LHCN-M2 (cell line): ENCODE results near the gene BBS9. TPM values are rescaled to one million over a fixed set of nuclear protein-coding genes. Genes with fewer than 3 reads are reported as not detected.
A peak's percentile ranks its signal among the peaks of the same experiment; 100 is the strongest.

Experiments
- DNase-seq: peaks from one replicate; pipeline ENCODE4 v3.0.0-alpha.2; 2012; ENCODE audit warnings: low read depth
- total RNA-seq: library from RNA; depleted of rRNA; stranded (reverse); fragments of >200 nt; gene quantifications from 2 replicates; pipeline ENCODE4 v1.2.3, GENCODE V29; 2014

BBS9 gene
- total RNA-seq, 1 experiment from 2014 or later, result 12.2 TPM

DNA sequence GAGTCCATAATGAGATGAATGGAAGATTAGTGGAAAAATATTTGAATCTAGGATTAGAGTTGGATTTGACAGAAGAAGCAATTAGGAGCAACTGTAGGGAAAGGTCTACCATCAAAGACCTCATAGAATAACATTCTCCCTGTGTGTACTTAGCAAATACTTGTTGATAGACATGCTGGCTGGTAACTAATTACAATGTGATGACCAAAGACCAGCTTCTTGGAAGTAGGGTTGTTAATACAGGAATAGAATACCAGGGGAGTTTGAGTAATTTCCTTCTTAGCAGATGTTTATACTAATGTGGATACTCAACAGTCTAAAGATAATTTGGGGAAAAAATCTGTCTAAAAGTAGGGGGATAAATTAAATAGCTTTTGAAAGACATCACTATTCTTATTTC lies 418.5 kb downstream of the BBS9 start:
- no peak for DNase-seq

- no peak for DNase-seq
Measured at GRCh38 chr7:33550363-33550762, 421.0 kb downstream of the BBS9 start.

GRCh38 chr7:33550979-33551378 lies 421.6 kb downstream of the BBS9 start:
- DNase-seq, result no peak

DNA sequence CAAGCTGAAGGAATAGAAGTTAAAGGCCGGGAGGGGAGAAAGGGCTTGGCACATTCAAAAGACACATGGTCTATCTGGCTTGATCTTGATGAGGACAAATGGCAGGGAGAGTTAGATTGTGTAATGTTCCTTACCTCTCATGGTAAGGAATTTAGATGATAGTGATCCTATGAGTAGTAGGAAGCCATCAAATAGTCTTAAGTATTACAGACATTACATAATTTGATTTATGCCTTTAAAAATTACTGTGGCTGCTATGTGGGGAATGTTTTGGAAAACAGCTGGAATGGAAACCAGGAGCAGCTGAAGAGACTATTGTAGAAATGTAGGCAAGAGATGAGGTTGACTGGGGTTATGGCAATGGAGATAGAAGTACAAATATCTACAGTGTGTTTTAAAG lies 424.7 kb downstream of the BBS9 start:
- peak; percentile 38 for DNase-seq

- DNase-seq, result no peak
Measured at GRCh38 chr7:33554576-33554975, 425.2 kb downstream of the BBS9 start.

DNA sequence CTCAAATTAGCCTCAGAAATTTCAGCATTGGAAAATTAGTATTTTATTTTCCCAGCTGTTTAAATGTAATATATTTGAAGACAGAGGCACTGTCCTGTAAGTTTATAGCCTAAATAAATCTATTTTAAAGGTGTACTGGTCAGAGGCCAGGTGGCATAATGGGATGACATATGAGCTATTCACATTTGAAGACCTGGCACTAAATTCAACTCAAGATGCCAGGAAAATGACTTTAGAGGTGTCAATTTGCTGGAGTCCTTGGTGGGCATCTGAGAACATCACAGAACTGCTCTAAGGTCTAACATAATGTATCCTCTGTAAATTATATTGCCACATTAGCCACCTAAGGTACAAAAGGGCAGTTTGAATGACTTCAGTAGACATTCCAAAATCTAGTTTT lies 427.1 kb downstream of the BBS9 start:
- no peak for DNase-seq

DNA sequence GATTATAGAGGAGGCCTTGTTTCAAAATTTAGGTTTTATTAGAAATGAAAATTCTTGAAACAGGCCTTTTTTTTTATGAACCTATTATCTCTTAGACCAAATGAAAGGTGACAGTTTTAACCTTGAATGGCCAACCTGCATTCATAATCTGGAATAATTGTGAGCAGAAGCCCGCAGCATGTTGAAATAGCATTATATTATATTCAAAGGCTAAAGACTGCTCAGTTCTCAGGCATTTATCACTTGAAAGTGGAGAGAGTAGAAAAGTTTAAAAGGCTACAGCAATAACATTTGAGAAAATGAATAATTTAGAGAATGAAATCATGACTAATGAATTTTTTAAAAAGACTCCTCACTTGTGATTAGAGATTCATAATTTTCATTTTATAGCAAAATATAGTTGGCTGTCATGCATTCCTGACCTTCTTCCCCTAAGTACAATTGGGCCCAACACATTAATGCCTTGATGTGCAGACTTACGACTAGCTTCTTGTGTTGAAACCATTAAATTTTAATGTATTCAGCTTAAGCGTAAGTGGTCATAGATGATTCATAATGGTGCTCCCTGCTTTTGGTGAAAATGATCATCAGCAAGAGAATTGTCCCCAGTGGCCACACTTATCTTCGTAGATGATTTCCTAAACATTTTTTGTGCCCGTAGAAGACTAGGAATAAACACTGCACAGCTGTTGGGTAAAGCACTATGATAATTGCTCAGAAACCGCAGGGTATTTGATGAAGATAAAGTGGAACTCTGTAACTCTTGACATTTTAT lies 429.4 kb downstream of the BBS9 start:
- DNase-seq, result peak; percentile 44

DNA sequence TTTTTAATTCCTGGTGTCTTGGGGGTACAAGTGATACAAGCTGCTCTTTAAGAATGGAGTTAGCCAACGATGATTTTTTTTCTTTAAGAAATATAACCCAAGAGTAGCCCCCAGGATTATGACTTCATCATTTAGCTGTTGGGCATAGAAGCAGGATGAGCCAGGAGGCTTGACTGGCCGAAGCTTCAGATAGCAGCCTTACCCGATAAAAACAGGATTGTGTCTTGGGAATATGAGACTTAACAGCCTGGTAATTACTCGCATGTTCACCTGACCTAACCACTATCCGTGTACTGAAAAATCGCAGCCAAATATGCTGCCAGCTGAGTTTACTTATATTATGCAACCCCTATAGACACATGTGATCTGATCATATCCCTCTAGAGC lies 430.0 kb downstream of the BBS9 start:
- no peak for DNase-seq

DNA sequence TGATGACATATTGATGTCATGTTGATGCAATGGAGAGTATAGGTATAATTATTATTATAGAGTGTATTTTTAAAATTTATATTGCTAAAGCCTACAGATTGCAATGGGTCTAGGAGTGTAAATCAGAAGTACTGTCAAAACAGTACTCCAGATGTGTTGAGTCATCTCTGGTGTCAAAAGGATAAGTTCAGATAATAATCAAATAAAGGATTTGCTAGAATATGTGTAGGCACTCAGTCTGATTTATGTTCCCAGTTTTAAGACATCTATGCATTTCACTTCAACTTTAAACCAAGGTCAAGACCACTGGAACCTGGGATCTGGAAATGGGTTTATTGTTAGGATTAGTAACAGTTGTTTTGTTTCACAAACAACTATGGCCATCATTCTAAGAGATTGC lies 433.6 kb downstream of the BBS9 start:
- DNase-seq, result no peak

- no peak for DNase-seq
Measured at GRCh38 chr7:33563651-33564050, 434.3 kb downstream of the BBS9 start.

DNA sequence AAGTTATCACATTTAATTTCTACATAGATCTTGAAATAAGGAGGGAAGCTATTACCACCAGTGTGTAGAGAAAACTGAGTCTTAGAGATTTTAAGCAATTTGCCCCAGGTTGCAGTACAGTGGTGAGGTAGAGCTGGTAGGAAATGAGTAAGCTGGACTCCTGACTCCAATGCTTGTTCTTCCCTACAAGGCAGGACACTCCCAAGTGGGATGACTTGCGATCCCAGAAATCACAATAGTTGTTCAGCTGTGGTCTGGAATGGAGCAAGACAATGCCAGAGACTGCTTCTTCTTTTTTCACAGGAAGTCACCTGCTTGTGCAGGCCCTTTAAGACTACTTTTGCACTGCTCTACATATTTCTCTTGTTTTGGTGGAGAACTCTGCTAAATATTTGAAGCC lies 448.8 kb downstream of the BBS9 start:
- peak; percentile 73 for DNase-seq

- no peak for DNase-seq
Measured at GRCh38 chr7:33578881-33579672, 449.7 kb downstream of the BBS9 start.

- no peak for DNase-seq
Measured at GRCh38 chr7:33579673-33579960, 450.3 kb downstream of the BBS9 start.

GRCh38 chr7:33581236-33581635 lies 451.9 kb downstream of the BBS9 start:
- no peak for DNase-seq

DNA sequence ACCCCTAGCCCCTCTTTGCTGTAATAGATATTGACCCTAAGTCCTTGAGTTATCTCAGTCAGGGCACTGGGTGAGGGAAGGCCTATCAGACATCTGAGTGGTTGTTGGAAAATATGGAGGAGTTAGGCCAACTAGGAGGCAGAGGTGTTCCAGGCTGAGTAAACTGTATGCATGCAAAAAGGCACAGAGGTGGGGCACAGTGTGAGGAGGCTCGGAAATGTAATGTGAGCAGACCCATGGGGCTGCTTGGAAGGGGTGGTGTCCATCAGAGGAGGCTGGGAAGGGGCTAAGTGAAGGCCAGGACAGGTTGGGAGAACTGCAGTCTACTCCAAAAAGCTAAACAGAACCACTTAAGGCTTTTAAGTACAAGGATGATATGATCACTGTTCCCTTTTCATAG lies 452.7 kb downstream of the BBS9 start:
- DNase-seq, result no peak

GRCh38 chr7:33582533-33582932 lies 453.2 kb downstream of the BBS9 start:
- DNase-seq, result no peak

GRCh38 chr7:33589911-33590310 lies 460.5 kb downstream of the BBS9 start:
- no peak for DNase-seq

DNA sequence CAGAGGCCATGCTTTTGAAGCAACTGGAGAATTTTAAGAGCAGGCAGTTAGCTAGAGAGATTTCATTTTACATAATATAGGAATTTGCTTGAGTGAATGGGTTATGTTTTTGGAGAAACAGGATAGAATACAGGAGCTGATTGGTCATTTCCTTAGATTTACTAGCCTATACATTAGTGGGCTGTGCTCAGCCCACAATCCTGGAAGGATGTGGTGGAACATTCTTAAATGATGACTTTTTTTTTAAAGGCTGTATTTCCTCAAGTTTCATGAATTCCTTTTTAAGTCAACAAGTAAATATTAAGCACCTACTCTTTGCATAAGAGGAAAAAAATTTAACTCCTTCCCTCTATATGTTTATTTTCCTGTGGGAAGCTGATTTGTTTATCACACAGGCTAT lies 461.6 kb downstream of the BBS9 start:
- peak; percentile 49 for DNase-seq

GRCh38 chr7:33591490-33591889 lies 462.1 kb downstream of the BBS9 start:
- peak; percentile 35 for DNase-seq

DNA sequence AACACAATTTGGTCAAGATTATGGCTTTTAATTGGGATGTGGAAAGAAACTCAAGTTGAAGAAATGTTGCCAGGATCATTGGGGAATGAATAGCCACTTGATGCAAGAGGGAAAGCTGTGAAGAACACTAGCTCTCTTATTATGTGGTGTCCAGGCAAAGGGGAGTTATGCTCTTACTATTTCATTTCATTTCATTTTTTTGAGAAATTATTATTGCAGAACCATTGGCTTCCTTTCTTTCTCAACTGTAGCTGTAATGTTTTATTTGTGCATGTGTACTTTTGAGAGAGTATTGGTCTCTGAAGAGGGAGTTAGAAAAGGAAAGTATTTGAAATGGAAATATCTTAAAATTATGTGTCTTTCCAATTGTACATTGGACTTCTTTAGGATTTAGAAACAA lies 463.4 kb downstream of the BBS9 start:
- no peak for DNase-seq

GRCh38 chr7:33593611-33594010 lies 464.2 kb downstream of the BBS9 start:
- DNase-seq, result no peak

DNA sequence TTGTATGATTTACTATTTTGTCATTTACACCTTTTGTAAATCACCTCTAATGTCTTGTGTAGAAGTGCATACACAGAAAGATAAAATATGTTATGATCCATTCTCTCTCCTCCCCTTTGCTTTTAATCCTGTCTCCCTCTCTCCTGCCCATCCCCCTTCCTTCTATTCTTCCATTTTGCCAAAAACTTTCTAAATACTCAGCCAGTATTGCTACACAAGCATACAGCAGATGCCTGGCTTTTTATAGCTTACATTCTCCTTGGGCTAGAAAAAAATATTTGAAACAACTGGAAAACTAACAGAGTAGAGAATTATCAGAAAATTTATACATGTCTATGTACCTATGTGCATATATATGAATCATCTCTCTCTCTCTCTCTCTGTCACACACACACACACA lies 467.3 kb downstream of the BBS9 start:
- DNase-seq, result peak; percentile 14

- DNase-seq, result no peak
Measured at GRCh38 chr7:33597181-33597580, 467.8 kb downstream of the BBS9 start.
